ENCODE data around the gene CHST9.

Gene CHST9

GRCh38 chr18:27075828-27076227 lies 109.3 kb downstream of the CHST9 start:
- peak; percentile 96 for DNase-seq

DNA sequence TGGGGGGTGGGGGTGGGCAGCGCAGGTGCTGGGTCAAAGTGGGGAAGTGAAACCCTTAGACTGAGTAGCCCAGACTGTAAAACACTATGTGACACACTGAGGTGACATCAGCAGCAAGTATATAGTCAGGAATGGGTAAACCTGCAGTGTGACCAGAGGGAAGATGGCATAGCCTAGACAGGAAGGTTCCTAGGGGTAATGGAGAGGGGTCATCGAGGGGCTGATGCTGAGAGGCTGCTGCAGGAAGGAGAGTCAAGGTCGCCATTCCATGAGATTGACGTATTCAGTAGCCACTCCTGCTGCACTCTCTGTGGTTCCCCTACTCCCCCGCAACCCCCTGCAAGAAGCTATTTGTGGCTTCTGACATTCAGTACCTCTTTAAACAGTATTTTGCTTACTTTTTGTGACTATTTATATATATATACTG lies 111.7 kb downstream of the CHST9 start:
- no peak for DNase-seq

DNA sequence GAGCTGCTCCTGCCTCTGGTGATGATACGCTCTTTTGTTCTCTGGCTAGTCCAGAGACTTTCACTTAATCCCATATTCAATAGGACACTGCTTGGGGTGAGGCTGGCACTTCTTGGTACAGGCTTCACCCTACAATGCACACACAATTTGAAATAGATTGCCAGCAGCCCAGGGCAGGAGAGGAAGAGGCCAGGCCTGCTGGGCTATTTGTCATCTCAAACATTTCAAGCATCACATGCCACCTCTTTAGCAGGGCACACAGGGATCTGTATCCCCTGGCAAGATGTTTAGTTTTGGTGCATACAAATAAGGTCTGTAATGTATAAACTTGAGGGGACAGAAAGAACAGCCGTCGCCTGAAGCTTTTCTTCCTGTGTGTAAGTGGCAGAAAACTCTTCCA lies 120.4 kb downstream of the CHST9 start:
- DNase-seq, result no peak

- no peak for DNase-seq
Measured at GRCh38 chr18:27062802-27063201, 122.3 kb downstream of the CHST9 start.

DNA sequence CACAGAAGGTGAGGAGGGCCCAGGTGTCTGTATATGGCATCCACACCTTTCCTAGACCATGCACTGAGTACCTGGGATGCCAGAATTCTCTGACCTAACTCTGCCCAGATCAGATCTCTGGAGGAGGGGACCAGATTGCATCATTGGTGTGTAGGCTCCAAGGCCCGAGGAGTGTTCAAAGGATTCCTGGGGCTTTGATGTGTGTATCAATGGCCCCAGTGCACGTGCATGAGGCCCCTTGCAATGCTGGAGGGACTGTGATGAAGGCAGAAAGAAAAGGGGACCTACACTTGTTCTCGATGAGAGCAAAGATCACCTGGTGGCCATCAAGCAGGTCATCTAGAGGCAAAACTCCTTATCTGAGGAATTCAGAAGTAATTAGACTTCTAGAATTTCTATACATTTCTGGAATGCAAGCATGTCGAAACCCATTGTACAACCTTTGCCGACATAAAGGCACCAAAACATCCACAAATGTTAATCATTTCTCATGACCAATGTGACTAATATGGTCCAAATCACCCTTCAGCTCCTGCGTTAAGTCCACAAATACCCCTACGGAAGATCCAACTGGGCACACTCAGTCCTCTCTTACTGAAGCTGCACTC lies 123.5 kb downstream of the CHST9 start:
- no peak for DNase-seq

DNA sequence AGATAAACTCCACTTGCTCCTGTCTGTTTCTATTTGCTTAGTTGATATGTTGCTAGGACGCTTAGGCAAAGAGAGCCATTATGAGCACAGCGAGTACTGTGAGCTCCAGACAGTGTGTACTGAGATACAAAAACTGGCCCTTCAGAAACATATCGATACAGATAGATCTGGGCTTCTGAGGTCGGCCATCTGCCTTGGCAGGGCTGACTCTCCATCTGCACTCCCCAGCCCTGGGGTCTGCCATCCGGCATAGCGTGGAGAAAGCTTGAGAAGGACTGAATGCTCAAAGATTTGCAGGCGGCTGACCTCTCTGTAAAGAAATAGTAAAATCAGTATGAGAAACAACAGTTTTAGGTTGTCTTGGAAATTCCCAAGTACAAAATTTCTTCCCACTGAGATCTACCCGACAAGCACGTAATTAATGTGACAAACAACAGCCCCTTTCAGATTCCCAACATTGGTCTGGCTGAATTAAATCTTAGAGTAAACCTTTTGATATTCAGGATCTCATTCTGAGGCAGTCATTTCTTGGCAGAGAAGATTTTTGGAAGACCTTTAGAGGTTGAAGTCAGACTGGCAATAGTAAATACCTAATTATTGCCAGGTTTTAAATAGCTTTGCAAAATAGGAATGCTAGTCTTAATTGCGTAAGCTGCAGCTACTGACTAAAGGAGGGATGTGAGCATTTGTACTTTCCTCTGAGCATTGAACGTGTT lies 127.4 kb downstream of the CHST9 start:
- DNase-seq, result no peak

DNA sequence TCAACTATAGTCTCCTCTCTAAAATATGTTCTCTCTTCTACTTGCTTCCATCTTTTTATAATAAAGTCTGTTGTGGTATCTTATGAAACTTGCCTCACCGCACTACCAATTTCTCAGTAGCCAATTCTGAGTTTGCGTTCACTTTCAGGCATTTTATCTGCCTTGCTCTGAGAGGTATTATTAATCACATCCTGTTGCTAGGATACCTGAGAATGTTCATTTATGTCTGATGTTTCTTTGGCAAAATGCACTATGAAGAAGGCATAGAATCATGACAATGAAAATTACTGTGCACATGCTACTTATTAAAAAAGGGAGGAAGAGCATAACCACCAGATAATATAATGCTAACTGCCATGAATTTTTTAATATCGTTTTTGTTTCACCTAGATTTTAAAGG lies 130.2 kb downstream of the CHST9 start:
- no peak for DNase-seq

DNA sequence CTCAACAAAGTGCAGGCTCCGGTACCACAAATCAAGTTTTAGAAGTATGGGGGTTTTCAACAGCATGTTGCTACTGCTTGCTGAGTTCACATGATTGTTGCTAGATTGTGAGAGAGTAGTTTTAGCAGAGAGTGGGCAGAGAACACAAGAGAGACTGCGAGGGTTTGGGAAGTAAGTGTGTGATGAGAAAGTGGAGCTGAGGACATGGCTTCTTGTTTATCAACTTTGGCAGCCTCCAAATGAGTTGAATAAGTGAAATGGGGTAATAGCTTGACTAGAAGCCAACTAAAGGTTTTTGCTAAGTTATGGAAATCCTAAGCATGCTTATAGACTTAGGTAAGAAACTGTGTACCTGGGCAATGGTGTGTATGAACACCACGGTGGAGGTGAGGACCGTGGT lies 135.1 kb downstream of the CHST9 start:
- no peak for DNase-seq

DNA sequence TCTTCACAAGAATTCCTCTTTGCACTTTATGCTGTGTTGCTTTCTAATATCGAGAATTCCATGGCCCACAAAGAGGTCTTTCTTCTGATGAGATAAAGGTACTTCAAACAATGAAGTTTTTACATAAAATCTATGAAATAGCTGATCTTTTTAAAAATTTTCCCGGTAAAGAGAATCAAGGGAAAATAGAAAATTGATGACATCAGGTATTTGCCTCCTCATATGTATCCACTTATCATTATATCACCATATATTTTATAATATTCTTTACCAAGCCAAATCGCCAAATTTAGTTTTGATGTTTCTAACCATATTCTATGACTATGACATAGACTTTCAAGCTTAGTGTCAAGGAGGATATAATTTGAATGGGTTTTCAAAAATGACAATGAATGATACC lies 139.8 kb downstream of the CHST9 start:
- DNase-seq, result no peak

DNA sequence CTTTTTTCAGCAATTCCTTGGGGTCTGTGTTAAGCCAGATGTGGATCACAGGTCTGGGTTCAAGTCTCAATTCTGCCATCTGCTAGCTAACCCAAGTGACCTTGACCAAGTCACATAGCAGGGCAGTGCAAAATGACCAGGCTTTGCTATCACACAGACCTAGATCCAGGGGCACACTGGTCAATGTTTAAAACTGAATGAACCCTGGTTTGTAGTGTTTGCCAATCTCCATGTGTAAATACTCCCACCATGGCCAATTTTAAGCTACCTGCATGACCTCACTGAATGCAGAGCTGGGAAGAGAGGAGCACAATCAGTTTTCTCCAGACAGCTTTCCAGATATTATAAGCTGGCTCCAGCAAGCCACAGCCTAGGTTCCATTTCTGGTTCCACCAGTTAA lies 142.9 kb downstream of the CHST9 start:
- DNase-seq, result no peak

DNA sequence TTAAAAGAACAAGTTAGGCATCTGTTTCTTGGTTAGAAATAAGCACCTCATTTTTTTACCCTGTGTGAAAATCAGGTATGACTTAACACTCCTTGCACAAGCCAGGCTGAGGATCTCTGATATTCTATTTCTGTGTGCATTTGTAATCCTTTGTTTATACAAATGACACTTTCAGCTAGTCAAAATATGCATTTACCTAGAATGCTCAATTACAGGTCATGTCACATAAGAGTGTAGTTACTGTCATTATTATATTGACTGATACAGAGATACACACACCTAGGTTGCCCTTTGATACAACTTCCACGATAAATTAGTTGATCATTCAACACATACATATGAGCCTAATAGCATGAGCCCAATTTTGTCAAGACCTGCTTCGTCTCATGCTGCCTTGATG lies 144.3 kb downstream of the CHST9 start:
- no peak for DNase-seq

- DNase-seq, result no peak
Measured at GRCh38 chr18:27033722-27034121, 151.4 kb downstream of the CHST9 start.

DNA sequence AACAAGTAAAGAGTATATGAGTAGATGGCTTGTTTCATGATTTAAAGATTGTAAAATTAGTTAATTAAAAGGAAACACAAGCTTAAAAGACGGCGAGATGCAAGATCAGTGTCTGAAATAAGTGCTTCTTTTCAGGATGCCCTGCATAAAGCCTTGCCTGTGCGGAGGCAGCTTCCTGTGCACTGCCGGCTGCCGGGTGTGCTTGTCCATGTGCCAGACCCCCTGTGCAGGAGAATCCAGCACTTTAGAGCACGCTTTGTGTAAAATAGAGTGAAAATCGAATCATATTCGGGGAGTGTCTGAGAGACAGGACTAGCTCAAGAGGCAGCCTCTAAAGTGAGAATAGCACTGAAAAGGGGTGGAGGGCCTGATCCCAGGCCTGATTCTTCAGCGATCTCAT lies 154.7 kb downstream of the CHST9 start:
- no peak for DNase-seq

DNA sequence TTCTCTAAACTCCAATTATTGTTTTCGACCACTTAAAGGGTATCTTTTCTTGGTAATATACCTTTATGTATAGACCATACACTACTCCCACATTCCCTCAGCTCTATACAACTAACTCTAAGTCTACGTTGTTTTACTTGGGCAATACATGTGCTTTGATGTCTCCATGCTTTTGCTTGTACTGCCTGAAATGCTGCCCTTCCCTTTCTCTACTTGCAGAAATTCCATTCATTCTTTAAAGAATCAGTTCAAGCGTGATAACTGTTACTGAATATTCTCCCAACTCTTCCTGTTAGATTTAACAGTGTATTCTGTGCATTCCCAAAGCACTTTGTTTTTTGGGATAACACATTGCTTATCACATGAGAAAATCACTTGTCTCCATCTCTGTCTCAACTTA lies 162.6 kb downstream of the CHST9 start:
- no peak for DNase-seq

GRCh38 chr18:27017901-27018500 lies 167.1 kb downstream of the CHST9 start:
- DNase-seq, result peak; percentile 48

DNA sequence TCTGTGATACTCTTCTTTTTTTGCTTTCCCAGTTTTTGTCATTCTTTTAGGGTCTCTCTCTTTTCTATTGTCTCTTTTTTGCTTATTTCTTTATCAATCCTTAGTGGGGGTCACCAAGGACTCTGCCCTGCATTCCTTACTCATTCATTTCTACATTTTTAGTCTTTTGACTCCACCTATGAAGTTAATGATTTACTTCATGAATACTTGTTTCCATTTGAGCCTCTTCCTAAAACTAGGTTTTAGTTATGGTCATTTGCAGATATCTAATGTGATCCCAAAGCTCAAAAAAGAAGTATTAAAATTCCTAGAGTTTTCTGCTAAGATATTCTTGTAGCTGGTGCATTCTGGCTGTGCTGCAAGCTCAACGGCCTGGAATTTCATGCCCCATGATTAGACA lies 170.3 kb downstream of the CHST9 start:
- DNase-seq, result no peak

- no peak for DNase-seq
Measured at GRCh38 chr18:27010784-27011183, 174.3 kb downstream of the CHST9 start.

DNA sequence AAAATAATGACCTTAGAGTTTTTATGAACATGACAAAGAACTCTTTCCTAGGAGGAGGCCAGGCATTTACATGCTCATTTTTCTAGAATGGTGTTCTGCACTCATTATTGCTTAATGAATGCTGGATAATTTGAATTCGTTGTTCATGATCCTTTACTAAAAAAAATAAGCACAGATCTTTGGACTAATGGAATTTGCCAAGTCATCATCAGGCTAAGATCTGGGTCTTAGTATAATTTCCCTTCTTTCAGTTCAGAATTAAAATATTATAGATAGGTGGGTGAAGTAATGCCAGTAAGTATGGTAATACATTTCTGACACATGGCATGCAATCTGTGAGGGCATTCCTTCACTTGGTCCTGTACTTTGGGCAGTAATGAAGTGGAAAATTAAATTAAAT lies 175.8 kb downstream of the CHST9 start:
- no peak for DNase-seq

DNA sequence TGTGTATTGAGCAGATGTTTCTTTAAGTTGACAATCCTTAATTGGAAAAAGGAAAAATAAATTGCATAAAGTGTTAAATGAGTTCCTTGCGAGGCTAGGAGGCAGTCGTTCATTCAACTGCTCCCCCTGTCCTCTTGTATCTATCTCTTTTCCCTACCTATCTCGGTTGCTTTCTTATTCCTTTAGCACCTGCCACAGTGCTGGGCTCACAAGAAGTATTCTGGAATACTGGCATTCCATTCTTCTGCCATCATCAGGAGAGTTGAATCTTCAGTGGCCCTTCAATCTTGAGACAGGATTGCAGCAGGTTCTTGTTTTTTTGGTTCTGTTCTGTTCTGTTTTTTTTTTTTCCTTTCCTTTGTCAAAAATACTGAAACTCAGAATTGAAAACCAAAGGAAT lies 176.5 kb downstream of the CHST9 start:
- DNase-seq, result no peak

DNA sequence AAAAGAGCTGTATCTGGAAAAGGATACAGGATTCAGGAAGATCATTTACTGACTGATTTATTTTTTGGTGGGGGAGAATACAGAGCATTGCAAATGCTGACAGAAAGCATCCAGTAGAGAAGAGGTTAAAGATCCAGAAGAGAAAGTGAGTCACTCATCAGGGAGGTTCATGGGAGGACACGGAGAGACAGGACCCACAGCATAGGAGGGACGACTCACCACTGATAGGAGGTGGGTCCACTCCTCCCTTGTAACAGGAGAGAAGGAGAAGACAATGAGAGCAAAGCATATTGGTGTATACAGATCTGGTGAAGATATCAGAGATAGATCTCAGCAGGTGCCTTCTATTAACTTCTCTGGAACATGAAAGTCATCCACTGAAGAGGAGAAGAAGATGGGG lies 177.2 kb downstream of the CHST9 start:
- DNase-seq, result no peak

GRCh38 chr18:27005589-27005988 lies 179.5 kb downstream of the CHST9 start:
- peak; percentile 53 for DNase-seq

- peak; percentile 39 for DNase-seq
Measured at GRCh38 chr18:27004056-27004829, 180.9 kb downstream of the CHST9 start.

GRCh38 chr18:26999797-27000196 lies 185.3 kb downstream of the CHST9 start:
- no peak for DNase-seq

DNA sequence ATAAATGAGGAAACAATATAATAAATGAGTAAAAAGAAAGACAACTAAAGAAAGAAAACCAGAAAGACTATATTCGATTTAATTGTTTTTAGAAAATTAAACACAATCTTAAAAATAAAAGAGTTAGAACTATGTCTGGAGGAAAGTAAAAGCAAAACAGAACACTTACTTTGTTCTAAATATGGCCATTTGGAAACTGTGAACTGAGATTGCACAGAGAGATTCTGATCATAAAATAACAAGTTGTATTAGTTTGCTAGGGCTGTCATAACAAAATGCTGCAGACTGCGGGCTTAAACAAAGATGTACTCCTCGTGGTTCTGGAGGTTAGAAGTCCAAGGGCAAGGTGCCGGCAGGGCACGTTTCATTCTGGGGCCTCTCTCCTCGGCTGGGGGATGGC lies 191.5 kb downstream of the CHST9 start:
- DNase-seq, result no peak

All from NCI-H2171 treated with DMSO at 0.1 percent for 48 hours (cell line).